Hepatocyte (in vitro differentiated cells): Measurements from ENCODE around the gene LMAN2. TPM values are rescaled to one million over a fixed set of nuclear protein-coding genes. Genes with fewer than 3 reads are reported as not detected.

Source experiments
- DNase-seq: peaks from one replicate; pipeline ENCODE4 v3.0.0-alpha.2; 2016; ENCODE audit warnings: low spot score
- H2AFZ ChIP-seq: fragments of 200-600 bp; sonication (generic); 2 replicates; pipeline ENCODE4 v1.6.0; 2016; ENCODE audit warnings: antibody characterized with exemption, mild to moderate bottlenecking
- H3K27ac ChIP-seq: fragments of 200-600 bp; sonication (generic); 2 replicates; pipeline ENCODE4 v1.5.1; 2016; ENCODE audit warnings: mild to moderate bottlenecking
- H3K27me3 ChIP-seq: fragments of 200-600 bp; sonication (generic); 2 replicates; pipeline ENCODE4 v1.6.1; 2016
- H3K36me3 ChIP-seq: fragments of 200-600 bp; sonication (generic); replicated peaks from 2 replicates; pipeline ENCODE4 v1.5.1; 2016; ENCODE audit warnings: low read depth; ENCODE audit not compliant: insufficient read depth
- H3K4me1 ChIP-seq: fragments of 200-600 bp; sonication (generic); 2 replicates; pipeline ENCODE4 v1.5.1; 2016; ENCODE audit warnings: mild to moderate bottlenecking, moderate library complexity; ENCODE audit not compliant: insufficient read depth
- H3K4me2 ChIP-seq: fragments of 200-600 bp; sonication (generic); 2 replicates; pipeline ENCODE4 v1.6.0; 2016
- H3K4me3 ChIP-seq: fragments of 200-600 bp; sonication (generic); 2 replicates; pipeline ENCODE4 v1.5.1; 2016; ENCODE audit warnings: mild to moderate bottlenecking
- H3K79me2 ChIP-seq: fragments of 200-600 bp; sonication (generic); 2 replicates; pipeline ENCODE4 v1.6.0; 2017; ENCODE audit warnings: mild to moderate bottlenecking
- H3K9me2 ChIP-seq: fragments of 200-600 bp; sonication (generic); replicated peaks from 2 replicates; pipeline ENCODE4 v1.6.0; 2017; ENCODE audit warnings: mild to moderate bottlenecking; ENCODE audit not compliant: insufficient read depth
- H3K9me3 ChIP-seq: fragments of 200-600 bp; sonication (generic); 2 replicates; pipeline ENCODE4 v1.5.1; 2016; ENCODE audit warnings: low read depth, mild to moderate bottlenecking
- H4K20me1 ChIP-seq: fragments of 200-600 bp; sonication (generic); 2 replicates; pipeline ENCODE4 v1.6.0; 2016; ENCODE audit warnings: mild to moderate bottlenecking; ENCODE audit not compliant: insufficient read depth, poor library complexity, severe bottlenecking
- CTCF ChIP-seq: fragments of 200-600 bp; sonication (generic); IDR thresholded peaks from 2 replicates; pipeline ENCODE4 v1.5.1; 2016; ENCODE audit warnings: antibody characterized with exemption, mild to moderate bottlenecking; ENCODE audit not compliant: poor library complexity
- EZH2 ChIP-seq: fragments of 200-600 bp; sonication (generic); IDR thresholded peaks from 2 replicates; pipeline ENCODE4 v1.6.1; 2016; ENCODE audit warnings: antibody characterized with exemption, mild to moderate bottlenecking, borderline replicate concordance
- EZH2phosphoT487 ChIP-seq: fragments of 200-600 bp; sonication (generic); IDR thresholded peaks from one replicate; pipeline ENCODE4 v1.6.1; 2018; ENCODE audit warnings: antibody characterized with exemption, mild to moderate bottlenecking, low read depth, moderate library complexity; ENCODE audit not compliant: unreplicated experiment, severe bottlenecking
- WGBS: methylation state at CpG from one replicate; pipeline ENCODE4 v1.1.6; 2016; ENCODE audit warnings: low lambda C conversion rate; ENCODE audit errors: missing lambda C conversion rate; 5-methylcytosine and 5-hydroxymethylcytosine counted together
- polyA plus RNA-seq: library from polyadenylated mRNA; unstranded; fragments of >200 nt; fragmentation: Nextera tagmentation; extraction: Ambion mirVana; gene quantifications from 2 replicates; pipeline ENCODE4 v1.2.1, GENCODE V29; 2016
- total RNA-seq: library from RNA; depleted of rRNA; stranded (reverse); fragments of >200 nt; gene quantifications from 2 replicates; pipeline ENCODE4 v1.2.3, GENCODE V29; 2014

Gene LMAN2
- total and polyA plus RNA-seq, 2 experiments from 2014 or later, result 357 to 391 TPM

- no peak for TF ChIP-seq EZH2phosphoT487
- no peak for TF ChIP-seq CTCF
- TF ChIP-seq EZH2, result no peak
- 70% methylated on average over 14 of the region's 14 CpGs for WGBS
- Histone ChIP-seq H3K27me3 (no peaks in the 10 kb centered on the region), H3K4me2 (peak overlapping the region; percentile 92), H3K4me3 (no peak overlapping the region), H3K79me2 (no peaks in the 10 kb centered on the region), H3K4me1 (peaks cover 29% of the 10 kb centered on the region), H3K27ac (peak overlapping the region; percentile 99), H3K9me2 (no peaks in the 10 kb centered on the region), H3K36me3 (no peaks in the 10 kb centered on the region), H3K9me3 (no peaks in the 10 kb centered on the region), H4K20me1 (no peaks in the 10 kb centered on the region), H2AFZ (peak overlapping the region; percentile 91)
- DNase-seq, result no peak
Observed at GRCh38 chr5:177365845-177366527, 14.5 kb upstream of the LMAN2 start.

GRCh38 chr5:177364159-177364962 is 12.9 kb upstream of the LMAN2 start:
- Histone ChIP-seq H3K9me3 (no peaks in the 10 kb centered on the region), H3K79me2 (no peaks in the 10 kb centered on the region), H3K4me1 (peaks cover 29% of the 10 kb centered on the region), H3K27me3 (no peaks in the 10 kb centered on the region), H2AFZ (no peak overlapping the region), H3K27ac (no peak overlapping the region), H4K20me1 (no peaks in the 10 kb centered on the region), H3K9me2 (no peaks in the 10 kb centered on the region), H3K4me3 (no peak overlapping the region), H3K4me2 (no peak overlapping the region), H3K36me3 (no peaks in the 10 kb centered on the region)
- no peak for DNase-seq
- 95% methylated on average over 11 of the region's 11 CpGs for WGBS
- TF ChIP-seq EZH2phosphoT487 (no peak), EZH2 (no peak), CTCF (no peak)

- WGBS, result 57% methylated on average over 10 of the region's 10 CpGs
- no peak for DNase-seq
- H3K4me3 ChIP-seq, result peak overlapping the region; percentile 57
Observed at GRCh38 chr5:177363565-177363964, 12.1 kb upstream of the LMAN2 start.

More at GRCh38 chr5:177363565-177363964, 12.1 kb upstream of the LMAN2 start:
- Histone ChIP-seq H3K9me2 (no peaks in the 10 kb centered on the region), H3K9me3 (no peaks in the 10 kb centered on the region), H3K36me3 (no peaks in the 10 kb centered on the region), H2AFZ (peak overlapping the region; percentile 88), H4K20me1 (no peaks in the 10 kb centered on the region), H3K79me2 (no peaks in the 10 kb centered on the region), H3K27ac (no peak overlapping the region), H3K4me2 (peak overlapping the region; percentile 91), H3K27me3 (no peaks in the 10 kb centered on the region), H3K4me1 (peaks cover 29% of the 10 kb centered on the region)
- TF ChIP-seq CTCF (no peak), EZH2phosphoT487 (no peak), EZH2 (no peak)
